Measurements from ENCODE around the gene PPM1M.

PPM1M gene

DNA sequence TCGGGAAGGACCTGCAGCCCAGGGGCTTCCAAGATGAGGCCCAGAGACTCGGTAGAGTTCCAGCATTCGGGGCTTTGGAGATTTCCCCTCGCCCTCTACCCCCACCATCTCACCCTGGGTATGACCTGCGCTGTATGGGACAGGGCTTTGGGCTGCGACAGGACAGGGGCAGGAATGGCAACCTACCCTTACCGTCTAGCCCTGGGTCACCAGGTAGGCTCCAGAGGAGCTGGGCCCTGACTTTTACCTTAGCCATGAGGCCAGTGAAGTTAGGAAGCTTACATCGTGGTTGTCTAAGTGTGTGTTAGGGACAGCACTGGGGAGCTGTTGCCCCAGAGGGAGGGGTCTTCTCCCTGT is 683 bp downstream of the PPM1M start:
- peak overlapping the region; percentile 50 to 79 (median 73) for H3K9ac ChIP-seq (ENCODE audit: low read length in 5 of 5)

DNA sequence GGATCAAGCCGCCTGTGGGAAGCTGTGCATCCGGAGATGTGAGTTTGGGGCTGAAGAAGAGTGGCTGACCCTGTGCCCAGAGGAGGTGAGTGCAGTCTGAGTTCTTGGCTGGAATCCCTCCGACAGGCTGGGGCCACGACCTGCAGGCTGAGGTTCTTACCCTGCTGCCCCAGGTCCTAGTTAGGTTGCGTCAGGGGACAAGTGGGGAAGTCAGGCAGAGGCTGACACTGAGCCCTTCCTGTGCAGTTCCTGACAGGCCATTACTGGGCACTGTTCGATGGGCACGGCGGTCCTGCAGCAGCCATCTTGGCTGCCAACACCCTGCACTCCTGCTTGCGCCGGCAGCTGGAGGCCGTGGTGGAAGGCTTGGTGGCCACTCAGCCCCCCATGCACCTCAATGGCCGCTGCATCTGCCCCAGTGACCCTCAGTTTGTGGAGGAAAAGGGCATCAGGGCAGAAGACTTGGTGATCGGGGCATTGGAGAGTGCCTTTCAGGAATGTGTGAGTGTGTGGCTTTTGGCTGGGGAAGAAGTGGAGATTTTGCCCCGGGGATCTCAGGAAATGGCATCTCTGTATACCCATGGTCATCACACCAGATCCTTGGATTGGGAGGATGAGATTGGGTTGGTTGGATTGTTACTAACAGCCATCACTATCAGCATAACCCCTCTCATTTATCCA is 1.3 kb downstream of the PPM1M start:
- Histone ChIP-seq H3K4me1 (ENCODE audit: control insufficient read depth in 5 of 5, insufficient read depth in 5 of 5, low read length in 5 of 5) (peaks cover 5 to 45% (median 35%) of the 10 kb centered on the region in 5 donors), H3K9ac (ENCODE audit: low read length in 5 of 5) (peak overlapping the region in 2 of 5 donors; percentile 73 to 78), H3K4me3 (ENCODE audit: low read depth in 1 of 5, low read length in 5 of 5) (peak overlapping the region; percentile 69 to 78 (median 73))

More for the DNA sequence above, 683 bp downstream of the PPM1M start:
- peak overlapping the region; percentile 65 for H3K27ac ChIP-seq (ENCODE audit: low read depth, low read length)
- peak overlapping the region; percentile 69 to 78 (median 73) for H3K4me3 ChIP-seq (ENCODE audit: low read depth in 1 of 5, low read length in 5 of 5)
- H3K9me3 ChIP-seq (ENCODE audit: control insufficient read depth in 5 of 5, low read length in 5 of 5): peaks cover 0 to 3% (median 0%) of the 10 kb centered on the region in 5 donors
- peaks cover 0 to 36% (median 28%) of the 10 kb centered on the region in 5 donors for H3K36me3 ChIP-seq (ENCODE audit: control insufficient read depth in 5 of 5, insufficient read depth in 5 of 5, low read length in 5 of 5)
- no peaks in the 10 kb centered on the region for H3K27me3 ChIP-seq (ENCODE audit: control insufficient read depth in 5 of 5, insufficient read depth in 4 of 5, low read length in 5 of 5)
- H3K4me1 ChIP-seq (ENCODE audit: control insufficient read depth in 5 of 5, insufficient read depth in 5 of 5, low read length in 5 of 5): peaks cover 5 to 45% (median 35%) of the 10 kb centered on the region in 5 donors

DNA sequence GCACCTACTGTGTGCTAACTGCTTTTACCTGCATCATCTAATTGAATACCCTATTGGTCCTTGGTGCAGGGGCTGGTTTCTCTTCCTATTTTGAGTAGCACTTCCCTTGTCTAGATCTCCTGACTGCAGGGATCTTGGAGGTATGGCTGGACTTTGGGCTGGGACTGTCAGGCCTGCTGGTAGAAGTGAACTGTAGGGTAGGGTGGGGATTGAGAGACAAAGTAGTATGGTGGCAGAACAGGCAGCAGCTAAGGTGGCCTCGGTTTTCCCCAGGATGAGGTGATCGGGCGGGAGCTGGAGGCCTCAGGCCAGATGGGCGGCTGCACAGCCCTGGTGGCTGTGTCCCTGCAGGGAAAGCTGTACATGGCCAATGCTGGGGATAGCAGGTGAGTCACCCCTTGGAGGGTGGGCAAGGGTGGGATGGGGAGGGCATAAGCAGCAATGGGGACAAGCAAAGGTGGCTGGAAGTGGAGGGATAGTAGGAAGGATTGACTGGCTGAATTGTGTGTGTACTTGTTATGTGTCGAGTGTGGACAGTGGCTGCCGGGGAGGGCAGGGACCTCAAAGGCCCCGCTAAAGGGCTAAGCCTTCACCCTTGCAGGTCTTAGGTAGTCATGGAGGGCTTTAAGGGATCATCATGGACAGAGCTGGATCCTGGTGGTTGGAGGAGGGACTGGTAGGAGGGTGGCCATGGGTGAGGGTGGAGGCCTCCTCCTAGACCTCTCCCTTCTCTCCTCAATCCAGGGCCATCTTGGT is 2.0 kb downstream of the PPM1M start:
- H3K9ac ChIP-seq (ENCODE audit: low read length in 5 of 5): peak overlapping the region in 1 of 5 donors; percentile 21
- H3K4me1 ChIP-seq (ENCODE audit: control insufficient read depth in 5 of 5, insufficient read depth in 5 of 5, low read length in 5 of 5): peaks cover 5 to 45% (median 35%) of the 10 kb centered on the region in 5 donors
- H3K9me3 ChIP-seq (ENCODE audit: control insufficient read depth in 5 of 5, low read length in 5 of 5): peaks cover 0 to 3% (median 0%) of the 10 kb centered on the region in 5 donors
- H3K27ac ChIP-seq (ENCODE audit: low read depth, low read length): no peak overlapping the region
- H3K27me3 ChIP-seq (ENCODE audit: control insufficient read depth in 5 of 5, insufficient read depth in 4 of 5, low read length in 5 of 5): no peaks in the 10 kb centered on the region
- peak overlapping the region in 2 of 5 donors; percentile 69 to 77 for H3K4me3 ChIP-seq (ENCODE audit: low read depth in 1 of 5, low read length in 5 of 5)
- H3K36me3 ChIP-seq (ENCODE audit: control insufficient read depth in 5 of 5, insufficient read depth in 5 of 5, low read length in 5 of 5): peaks cover 0 to 45% (median 34%) of the 10 kb centered on the region in 5 donors

More for the DNA sequence above, 1.3 kb downstream of the PPM1M start:
- Histone ChIP-seq H3K27ac (ENCODE audit: low read depth, low read length) (peak overlapping the region; percentile 65), H3K9me3 (ENCODE audit: control insufficient read depth in 5 of 5, low read length in 5 of 5) (peaks cover 0 to 3% (median 0%) of the 10 kb centered on the region in 5 donors), H3K36me3 (ENCODE audit: control insufficient read depth in 5 of 5, insufficient read depth in 5 of 5, low read length in 5 of 5) (peaks cover 0 to 42% (median 30%) of the 10 kb centered on the region in 5 donors), H3K27me3 (ENCODE audit: control insufficient read depth in 5 of 5, insufficient read depth in 4 of 5, low read length in 5 of 5) (no peaks in the 10 kb centered on the region)

DNA sequence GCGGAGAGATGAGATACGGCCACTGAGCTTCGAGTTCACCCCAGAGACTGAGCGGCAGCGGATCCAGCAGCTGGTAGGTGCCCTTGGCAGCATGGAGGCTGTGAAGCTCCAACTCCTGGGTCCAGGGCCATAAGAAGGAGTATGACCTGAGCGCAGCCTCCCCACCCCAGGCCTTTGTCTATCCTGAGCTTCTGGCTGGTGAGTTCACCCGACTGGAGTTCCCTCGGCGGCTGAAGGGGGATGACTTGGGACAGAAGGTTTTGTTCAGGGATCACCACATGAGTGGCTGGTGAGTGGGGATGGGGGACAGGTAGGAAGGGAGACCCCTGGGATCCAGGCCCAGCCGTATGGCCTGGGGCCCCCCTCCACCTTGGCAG is 2.6 kb downstream of the PPM1M start:
- peaks cover 0 to 3% (median 0%) of the 10 kb centered on the region in 5 donors for H3K9me3 ChIP-seq (ENCODE audit: control insufficient read depth in 5 of 5, low read length in 5 of 5)
- H3K36me3 ChIP-seq (ENCODE audit: control insufficient read depth in 5 of 5, insufficient read depth in 5 of 5, low read length in 5 of 5): peaks cover 0 to 47% (median 37%) of the 10 kb centered on the region in 5 donors
- H3K4me3 ChIP-seq (ENCODE audit: low read depth in 1 of 5, low read length in 5 of 5): no peak overlapping the region
- no peak overlapping the region for H3K27ac ChIP-seq (ENCODE audit: low read depth, low read length)
- peaks cover 5 to 48% (median 38%) of the 10 kb centered on the region in 5 donors for H3K4me1 ChIP-seq (ENCODE audit: control insufficient read depth in 5 of 5, insufficient read depth in 5 of 5, low read length in 5 of 5)
- H3K27me3 ChIP-seq (ENCODE audit: control insufficient read depth in 5 of 5, insufficient read depth in 4 of 5, low read length in 5 of 5): no peaks in the 10 kb centered on the region
- H3K9ac ChIP-seq (ENCODE audit: low read length in 5 of 5): peak overlapping the region in 1 of 5 donors; percentile 21

DNA sequence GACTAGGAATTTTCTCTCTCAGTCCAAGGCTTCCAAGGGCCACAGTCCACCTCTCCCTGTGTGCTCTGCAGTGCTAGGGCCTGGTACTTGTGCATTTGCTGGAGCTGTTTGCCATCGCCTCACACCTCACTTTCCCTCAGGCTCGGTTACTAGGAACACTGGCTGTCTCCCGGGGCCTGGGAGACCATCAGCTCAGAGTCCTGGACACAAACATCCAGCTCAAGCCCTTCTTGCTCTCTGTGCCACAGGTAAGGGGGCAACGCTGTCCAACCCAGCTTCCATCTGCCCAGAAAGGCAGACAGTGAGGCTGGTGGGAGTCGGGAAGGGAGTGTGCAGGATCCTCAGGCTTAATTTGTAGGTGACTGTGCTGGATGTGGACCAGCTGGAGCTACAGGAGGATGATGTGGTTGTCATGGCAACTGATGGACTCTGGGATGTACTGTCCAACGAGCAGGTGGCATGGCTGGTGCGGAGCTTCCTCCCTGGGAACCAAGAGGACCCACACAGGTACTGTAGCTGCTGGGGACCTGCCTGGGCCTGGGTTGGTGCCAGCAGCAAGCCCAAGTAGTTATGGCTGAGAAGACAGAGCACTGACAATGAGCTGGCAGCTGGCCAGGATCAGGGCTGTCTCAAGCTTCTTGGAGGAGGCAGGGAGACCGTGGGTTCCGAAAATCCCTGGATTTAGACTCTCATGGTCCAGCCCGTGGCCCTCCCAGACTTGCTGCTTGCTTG is 3.4 kb downstream of the PPM1M start:
- H3K4me1 ChIP-seq (ENCODE audit: control insufficient read depth in 5 of 5, insufficient read depth in 5 of 5, low read length in 5 of 5): peaks cover 5 to 50% (median 42%) of the 10 kb centered on the region in 5 donors
- H3K4me3 ChIP-seq (ENCODE audit: low read depth in 1 of 5, low read length in 5 of 5): no peak overlapping the region
- H3K36me3 ChIP-seq (ENCODE audit: control insufficient read depth in 5 of 5, insufficient read depth in 5 of 5, low read length in 5 of 5): peaks cover 0 to 55% (median 44%) of the 10 kb centered on the region in 5 donors
- no peaks in the 10 kb centered on the region for H3K9me3 ChIP-seq (ENCODE audit: control insufficient read depth in 5 of 5, low read length in 5 of 5)
- H3K9ac ChIP-seq (ENCODE audit: low read length in 5 of 5): no peak overlapping the region
- H3K27me3 ChIP-seq (ENCODE audit: control insufficient read depth in 5 of 5, insufficient read depth in 4 of 5, low read length in 5 of 5): no peaks in the 10 kb centered on the region
- H3K27ac ChIP-seq (ENCODE audit: low read depth, low read length): no peak overlapping the region

DNA sequence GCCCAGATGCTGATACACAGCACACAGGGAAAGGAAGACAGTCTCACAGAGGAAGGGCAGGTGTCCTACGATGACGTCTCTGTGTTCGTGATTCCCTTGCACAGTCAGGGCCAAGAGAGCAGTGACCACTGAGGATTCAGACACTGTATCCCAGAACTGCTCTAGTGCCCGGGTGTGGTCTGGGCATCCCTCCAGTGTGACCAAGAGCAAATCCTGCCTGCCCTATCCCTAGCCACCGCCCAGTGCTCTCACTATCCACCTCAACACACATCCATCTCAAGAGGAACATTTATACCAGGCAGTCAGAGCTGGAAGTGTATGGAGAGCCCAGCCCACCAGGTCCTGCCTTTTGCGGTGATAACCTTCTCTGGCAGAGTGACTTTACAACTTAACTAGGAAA is 4.1 kb downstream of the PPM1M start:
- Histone ChIP-seq H3K9ac (ENCODE audit: low read length in 5 of 5) (no peak overlapping the region), H3K36me3 (ENCODE audit: control insufficient read depth in 5 of 5, insufficient read depth in 5 of 5, low read length in 5 of 5) (peaks cover 0 to 62% (median 48%) of the 10 kb centered on the region in 5 donors), H3K27me3 (ENCODE audit: control insufficient read depth in 5 of 5, insufficient read depth in 4 of 5, low read length in 5 of 5) (no peaks in the 10 kb centered on the region), H3K4me3 (ENCODE audit: low read depth in 1 of 5, low read length in 5 of 5) (no peak overlapping the region), H3K4me1 (ENCODE audit: control insufficient read depth in 5 of 5, insufficient read depth in 5 of 5, low read length in 5 of 5) (peaks cover 5 to 47% (median 38%) of the 10 kb centered on the region in 5 donors), H3K9me3 (ENCODE audit: control insufficient read depth in 5 of 5, low read length in 5 of 5) (no peaks in the 10 kb centered on the region), H3K27ac (ENCODE audit: low read depth, low read length) (no peak overlapping the region)

DNA sequence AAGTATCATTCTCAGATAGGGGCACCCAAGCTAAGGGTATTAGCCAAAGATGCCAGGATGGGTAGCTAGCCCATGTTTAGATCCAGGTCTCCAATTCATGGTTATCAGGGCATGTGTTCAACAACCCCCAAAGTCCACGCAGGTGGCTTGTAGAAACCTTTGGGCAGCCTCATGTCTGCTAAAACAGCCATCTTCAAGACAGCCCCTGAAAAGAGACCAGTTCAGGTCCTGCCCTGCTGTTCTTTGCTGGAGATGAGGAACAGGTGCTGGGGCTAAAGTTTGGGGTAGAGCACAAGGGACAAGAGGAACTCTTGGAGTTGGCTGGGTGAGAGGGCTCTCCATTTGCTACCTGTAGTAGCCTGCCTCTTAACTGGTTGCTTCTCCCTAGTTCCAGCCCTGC is 4.6 kb downstream of the PPM1M start:
- Histone ChIP-seq H3K27ac (ENCODE audit: low read depth, low read length) (no peak overlapping the region), H3K36me3 (ENCODE audit: control insufficient read depth in 5 of 5, insufficient read depth in 5 of 5, low read length in 5 of 5) (peaks cover under 1 to 65% (median 49%) of the 10 kb centered on the region in 5 donors), H3K4me1 (ENCODE audit: control insufficient read depth in 5 of 5, insufficient read depth in 5 of 5, low read length in 5 of 5) (peaks cover 5 to 43% (median 33%) of the 10 kb centered on the region in 5 donors), H3K27me3 (ENCODE audit: control insufficient read depth in 5 of 5, insufficient read depth in 4 of 5, low read length in 5 of 5) (no peaks in the 10 kb centered on the region), H3K9me3 (ENCODE audit: control insufficient read depth in 5 of 5, low read length in 5 of 5) (no peaks in the 10 kb centered on the region), H3K4me3 (ENCODE audit: low read depth in 1 of 5, low read length in 5 of 5) (no peak overlapping the region), H3K9ac (ENCODE audit: low read length in 5 of 5) (no peak overlapping the region)

DNA sequence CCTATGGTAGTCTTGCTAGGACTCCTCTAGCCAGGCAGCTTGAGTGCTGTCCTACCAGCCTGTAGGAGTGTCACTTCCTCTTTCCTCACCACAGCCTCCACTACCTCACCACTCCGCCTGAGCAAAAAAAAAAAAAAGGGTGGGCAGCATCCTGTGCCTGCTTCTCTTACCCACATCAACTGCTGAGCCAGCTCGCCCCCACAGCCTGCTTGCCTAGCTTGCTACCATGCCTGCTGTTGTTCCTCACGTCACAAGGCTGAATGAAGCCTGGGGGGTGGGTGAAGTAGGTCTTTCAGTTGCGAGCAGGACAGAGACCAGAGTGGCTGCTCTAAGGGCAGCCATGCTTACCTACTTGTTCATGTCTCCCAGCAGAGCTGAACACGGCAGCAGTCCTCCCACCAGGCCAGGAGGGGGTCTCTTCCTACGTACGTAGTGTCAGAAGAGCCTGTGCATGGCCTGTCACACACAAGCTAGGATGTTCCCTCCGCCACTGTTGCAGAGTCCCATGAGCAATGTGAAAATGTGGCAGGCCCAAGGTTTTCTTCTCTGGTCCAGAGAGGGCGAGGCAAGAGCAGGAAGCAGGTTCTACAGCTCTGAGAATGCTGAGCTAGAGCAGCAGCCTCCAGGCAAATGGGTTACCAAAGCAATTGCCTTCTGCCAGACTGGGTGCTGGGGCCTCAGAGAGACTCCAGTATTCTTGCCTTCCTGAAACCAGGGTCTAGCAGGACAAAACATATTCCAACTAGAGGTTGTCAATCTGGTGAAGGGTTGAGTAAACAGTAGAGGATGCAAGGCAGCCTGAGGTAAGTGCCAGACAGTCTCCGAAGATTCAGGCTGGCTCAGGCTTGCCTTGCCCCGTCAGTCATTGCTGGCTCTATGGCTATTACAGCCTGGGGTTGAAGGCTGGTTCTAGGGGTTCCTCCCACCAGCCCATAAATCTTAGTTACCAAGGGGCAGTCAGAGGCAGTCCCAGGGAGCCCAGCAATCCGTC is 8.1 kb downstream of the PPM1M start:
- H3K4me3 ChIP-seq (ENCODE audit: low read depth in 1 of 5, low read length in 5 of 5): no peak overlapping the region
- no peak overlapping the region for H3K9ac ChIP-seq (ENCODE audit: low read length in 5 of 5)
- no peaks in the 10 kb centered on the region for H3K27me3 ChIP-seq (ENCODE audit: control insufficient read depth in 5 of 5, insufficient read depth in 4 of 5, low read length in 5 of 5)
- H3K27ac ChIP-seq (ENCODE audit: low read depth, low read length): no peak overlapping the region
- H3K9me3 ChIP-seq (ENCODE audit: control insufficient read depth in 5 of 5, low read length in 5 of 5): no peaks in the 10 kb centered on the region
- H3K4me1 ChIP-seq (ENCODE audit: control insufficient read depth in 5 of 5, insufficient read depth in 5 of 5, low read length in 5 of 5): peaks cover 0 to 18% (median 14%) of the 10 kb centered on the region in 5 donors
- H3K36me3 ChIP-seq (ENCODE audit: control insufficient read depth in 5 of 5, insufficient read depth in 5 of 5, low read length in 5 of 5): peaks cover 17 to 90% (median 74%) of the 10 kb centered on the region in 5 donors

DNA sequence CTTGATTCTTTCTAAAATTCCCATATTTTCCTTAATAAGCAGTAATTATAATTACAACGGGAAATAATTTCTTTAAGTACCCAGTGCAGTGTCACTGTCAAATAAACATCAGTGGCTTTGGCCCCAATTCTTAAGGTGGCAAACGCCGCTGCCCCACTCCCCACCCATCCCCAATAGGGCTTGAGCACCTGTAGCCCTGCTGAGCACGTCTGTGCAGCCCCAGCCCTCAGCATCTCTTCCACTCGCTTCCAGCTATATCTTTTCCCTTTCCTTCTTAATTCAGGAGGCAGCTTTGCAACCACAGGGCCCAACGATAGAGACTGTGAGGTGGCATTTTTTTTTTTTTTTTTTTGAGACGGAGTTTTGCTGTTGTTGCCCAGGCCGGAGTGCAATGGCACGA is 9.0 kb downstream of the PPM1M start:
- Histone ChIP-seq H3K9ac (ENCODE audit: low read length in 5 of 5) (no peak overlapping the region), H3K27me3 (ENCODE audit: control insufficient read depth in 5 of 5, insufficient read depth in 4 of 5, low read length in 5 of 5) (no peaks in the 10 kb centered on the region), H3K27ac (ENCODE audit: low read depth, low read length) (no peak overlapping the region), H3K4me1 (ENCODE audit: control insufficient read depth in 5 of 5, insufficient read depth in 5 of 5, low read length in 5 of 5) (peaks cover 0 to 16% (median 13%) of the 10 kb centered on the region in 5 donors), H3K4me3 (ENCODE audit: low read depth in 1 of 5, low read length in 5 of 5) (no peak overlapping the region), H3K9me3 (ENCODE audit: control insufficient read depth in 5 of 5, low read length in 5 of 5) (no peaks in the 10 kb centered on the region), H3K36me3 (ENCODE audit: control insufficient read depth in 5 of 5, insufficient read depth in 5 of 5, low read length in 5 of 5) (peaks cover 27 to 90% (median 74%) of the 10 kb centered on the region in 5 donors)
